Large intestine (tissue), 3 donors: ENCODE results near the gene EIF4B. TPM values are rescaled to one million over a fixed set of nuclear protein-coding genes. Genes with fewer than 3 reads are reported as not detected.
"Not testable (repeated sequence)": the region's sequence is repeated elsewhere in the genome, so short reads cannot be mapped to it uniquely, and the experiment has no call there.

ENCODE experiments used
- DNase-seq, 2 donors: peaks; one replicate each; pipeline versions ENCODE4 v3.0.0 to v3.0.0-alpha.2; 2013
- H3K27ac ChIP-seq: one replicate; pipeline ENCODE4 v1.5.1; 2013; ENCODE audit warnings: low read length
- H3K27me3 ChIP-seq: 2 replicates; pipeline ENCODE4 v1.6.1; 2013; ENCODE audit warnings: low read length; ENCODE audit not compliant: control insufficient read depth, insufficient read depth
- H3K36me3 ChIP-seq: 2 replicates; pipeline ENCODE4 v1.6.1; 2013; ENCODE audit warnings: low read length; ENCODE audit not compliant: control insufficient read depth, insufficient read depth
- H3K4me1 ChIP-seq: one replicate; pipeline ENCODE4 v1.6.1; 2013; ENCODE audit warnings: low read length; ENCODE audit not compliant: control insufficient read depth, insufficient read depth
- H3K4me3 ChIP-seq: one replicate; pipeline ENCODE4 v1.5.1; 2013; ENCODE audit warnings: low read length
- H3K9me3 ChIP-seq: one replicate; pipeline ENCODE4 v1.6.1; 2013; ENCODE audit warnings: mild to moderate bottlenecking, low read depth, low read length, moderate library complexity; ENCODE audit not compliant: control insufficient read depth
- WGBS: methylation state at CpG from one replicate; pipeline ENCODE4 v1.1.5; 2013; ENCODE audit warnings: low lambda C conversion rate; ENCODE audit not compliant: insufficient coverage; 5-methylcytosine and 5-hydroxymethylcytosine counted together
- polyA plus RNA-seq: library from polyadenylated mRNA; unstranded; fragments of 120-200 nt; gene quantifications from one replicate; pipeline ENCODE4 v1.2.1, GENCODE V29; 2013

The EIF4B gene
- polyA plus RNA-seq, 1 donor = 418 TPM

DNA sequence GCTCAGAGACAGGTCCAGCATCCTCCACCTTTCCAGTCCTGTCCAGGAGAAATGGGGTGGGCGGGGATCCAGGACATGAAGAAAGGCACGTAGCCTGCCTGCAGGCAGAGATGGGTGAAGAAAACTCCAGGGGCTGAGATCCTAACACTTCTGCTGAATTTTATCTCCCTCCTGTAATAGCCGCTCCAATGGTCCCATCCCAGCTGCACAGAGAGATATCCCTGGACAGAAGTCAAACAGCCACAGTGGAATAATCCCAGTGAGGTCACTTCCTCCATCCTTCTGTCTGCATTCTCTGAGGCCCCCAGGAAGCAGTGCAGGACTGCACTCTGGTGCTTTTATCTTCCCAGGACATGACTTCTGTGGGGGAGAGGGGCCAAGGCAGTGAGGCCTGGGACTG is 31.1 kb upstream of the EIF4B start:
- no peaks in the 10 kb centered on the region for H3K27me3 ChIP-seq

DNA sequence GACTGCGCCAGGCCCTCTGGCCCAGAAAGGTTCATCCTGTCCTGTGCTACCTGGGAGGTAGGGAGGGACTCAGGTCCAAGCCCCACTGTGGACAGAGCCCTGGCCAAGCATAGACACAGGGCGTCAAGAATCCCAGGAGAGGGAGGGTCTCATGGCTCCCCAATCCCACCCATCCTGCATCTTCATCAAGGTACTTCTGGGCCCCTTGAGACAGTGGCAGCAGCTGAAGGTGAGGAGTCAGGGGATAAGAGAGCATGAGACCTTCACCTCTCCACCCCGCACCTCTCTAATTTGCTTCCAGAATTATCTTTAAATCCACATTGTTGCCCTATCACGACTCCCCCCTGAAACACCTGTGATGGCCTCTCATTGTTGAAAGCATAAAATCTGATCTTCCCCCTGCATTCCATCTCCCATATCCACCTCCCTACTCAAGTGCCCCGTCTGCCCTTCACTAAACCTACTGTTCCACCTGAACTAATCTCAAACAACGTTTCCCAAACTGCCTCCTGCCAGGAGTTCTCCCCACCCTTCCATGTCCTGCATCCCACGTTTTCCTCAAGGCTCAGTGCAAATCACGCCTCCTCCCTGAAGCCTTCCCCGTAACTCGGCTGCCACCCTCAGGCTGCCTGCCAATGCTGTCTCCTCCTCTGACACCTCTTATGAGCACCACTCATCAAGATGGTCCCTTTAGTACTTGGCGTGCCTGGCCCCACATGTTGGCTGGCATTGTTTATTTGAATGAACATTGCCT is 30.3 kb upstream of the EIF4B start:
- H3K4me1 ChIP-seq = peaks cover 52% of the 10 kb centered on the region
- H3K4me3 ChIP-seq = no peak overlapping the region
- no peaks in the 10 kb centered on the region for H3K27me3 ChIP-seq
- H3K27ac ChIP-seq = peak overlapping the region; percentile 3
- no peaks in the 10 kb centered on the region for H3K36me3 ChIP-seq
- peak in 1 of 2 donors; percentile 56 for DNase-seq
- H3K9me3 ChIP-seq = no peaks in the 10 kb centered on the region
- WGBS = 20% methylated on average over 2 of the region's 11 CpGs

More for the DNA sequence above, 31.1 kb upstream of the EIF4B start:
- Histone ChIP-seq H3K4me3 (no peak overlapping the region), H3K4me1 (peaks cover 53% of the 10 kb centered on the region), H3K36me3 (no peaks in the 10 kb centered on the region), H3K27ac (peak overlapping the region; percentile 21), H3K9me3 (no peaks in the 10 kb centered on the region)
- peak in 1 of 2 donors; percentile 46 for DNase-seq
- no CpG with 5 or more reads among the region's 3 CpGs for WGBS

DNA sequence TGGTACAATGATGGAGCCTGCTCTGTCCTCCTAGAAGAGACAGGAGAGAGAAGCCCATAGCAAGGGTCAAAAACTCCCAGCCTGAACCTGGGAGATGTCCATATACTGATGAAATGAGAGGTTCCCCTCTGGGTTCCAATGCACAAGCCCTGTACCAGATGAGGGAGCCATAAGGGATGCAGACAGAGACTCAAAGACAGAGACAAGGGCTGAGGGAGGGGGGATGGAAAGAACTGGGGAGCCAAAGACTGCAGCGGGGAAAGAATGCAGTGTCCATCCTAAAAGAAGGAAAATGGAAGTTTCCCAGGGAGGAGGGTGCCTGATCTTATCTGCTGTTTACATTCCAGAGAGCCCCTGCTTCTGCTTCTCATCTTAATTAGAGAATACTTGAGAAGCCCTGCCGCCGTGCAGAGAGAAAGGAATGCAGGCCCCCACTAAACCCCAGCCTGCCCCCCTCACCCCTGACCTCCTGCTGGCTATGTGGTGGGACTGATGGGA is 29.6 kb upstream of the EIF4B start:
- no CpG with 5 or more reads among the region's 3 CpGs for WGBS
- Histone ChIP-seq H3K9me3 (no peaks in the 10 kb centered on the region), H3K4me1 (peaks cover 48% of the 10 kb centered on the region), H3K27me3 (no peaks in the 10 kb centered on the region), H3K27ac (peak overlapping the region; percentile 3), H3K4me3 (no peak overlapping the region), H3K36me3 (no peaks in the 10 kb centered on the region)
- no peak for DNase-seq

DNA sequence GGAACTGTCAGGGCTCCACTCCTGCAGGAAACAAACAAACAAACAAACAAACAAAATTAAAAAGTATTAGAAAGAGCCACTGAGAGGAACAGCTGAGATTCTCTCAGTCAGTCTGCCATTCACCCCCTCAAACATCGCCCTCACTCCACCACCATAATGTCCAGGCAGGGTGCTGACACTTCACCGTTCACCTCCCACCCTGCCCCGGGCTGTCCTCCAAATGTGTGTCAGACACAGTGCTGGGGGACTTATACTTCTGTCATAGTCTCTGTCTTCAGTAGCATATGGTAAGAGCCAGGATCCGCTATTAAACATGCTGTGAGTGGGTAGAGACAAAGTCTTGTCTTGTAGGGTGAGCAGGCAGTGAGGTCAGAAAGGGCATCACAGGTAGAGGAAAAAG is 29.1 kb upstream of the EIF4B start:
- H3K27ac ChIP-seq = no peak overlapping the region
- H3K4me1 ChIP-seq = peaks cover 43% of the 10 kb centered on the region
- H3K36me3 ChIP-seq = no peaks in the 10 kb centered on the region
- no peaks in the 10 kb centered on the region for H3K9me3 ChIP-seq
- no peaks in the 10 kb centered on the region for H3K27me3 ChIP-seq
- no CpG with 5 or more reads among the region's 4 CpGs for WGBS
- H3K4me3 ChIP-seq = no peak overlapping the region
- no peak for DNase-seq

DNA sequence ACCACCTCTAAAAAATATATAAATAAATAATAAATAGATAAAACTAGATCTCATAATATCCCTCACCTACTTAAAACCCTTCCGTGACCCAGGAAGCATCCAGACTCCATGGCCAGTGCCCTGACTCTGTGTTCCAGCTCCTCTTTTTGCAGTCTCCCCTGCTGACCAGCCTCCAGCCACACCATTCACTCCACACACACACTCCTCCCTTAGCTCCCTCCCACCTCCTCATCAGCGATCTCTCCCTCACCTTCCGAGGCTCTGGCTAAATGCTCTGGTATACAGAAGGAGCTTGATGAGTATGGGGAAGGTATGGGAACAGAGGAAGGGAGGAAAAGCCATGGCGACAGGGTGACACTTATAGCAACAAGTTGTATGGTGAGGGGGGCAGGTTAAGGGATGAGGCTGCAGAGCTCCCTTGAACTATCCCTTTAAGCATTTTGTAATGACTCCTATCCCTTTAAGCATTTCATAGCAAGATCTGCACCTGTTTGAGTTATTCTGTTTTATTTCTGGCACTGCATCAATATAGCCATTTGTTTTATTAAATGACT is 26.1 kb upstream of the EIF4B start:
- WGBS = no CpG with 5 or more reads among the region's 4 CpGs
- Histone ChIP-seq H3K9me3 (no peaks in the 10 kb centered on the region), H3K4me1 (peaks cover 29% of the 10 kb centered on the region), H3K4me3 (no peak overlapping the region), H3K36me3 (no peaks in the 10 kb centered on the region), H3K27ac (no peak overlapping the region), H3K27me3 (no peaks in the 10 kb centered on the region)
- DNase-seq = no peak

DNA sequence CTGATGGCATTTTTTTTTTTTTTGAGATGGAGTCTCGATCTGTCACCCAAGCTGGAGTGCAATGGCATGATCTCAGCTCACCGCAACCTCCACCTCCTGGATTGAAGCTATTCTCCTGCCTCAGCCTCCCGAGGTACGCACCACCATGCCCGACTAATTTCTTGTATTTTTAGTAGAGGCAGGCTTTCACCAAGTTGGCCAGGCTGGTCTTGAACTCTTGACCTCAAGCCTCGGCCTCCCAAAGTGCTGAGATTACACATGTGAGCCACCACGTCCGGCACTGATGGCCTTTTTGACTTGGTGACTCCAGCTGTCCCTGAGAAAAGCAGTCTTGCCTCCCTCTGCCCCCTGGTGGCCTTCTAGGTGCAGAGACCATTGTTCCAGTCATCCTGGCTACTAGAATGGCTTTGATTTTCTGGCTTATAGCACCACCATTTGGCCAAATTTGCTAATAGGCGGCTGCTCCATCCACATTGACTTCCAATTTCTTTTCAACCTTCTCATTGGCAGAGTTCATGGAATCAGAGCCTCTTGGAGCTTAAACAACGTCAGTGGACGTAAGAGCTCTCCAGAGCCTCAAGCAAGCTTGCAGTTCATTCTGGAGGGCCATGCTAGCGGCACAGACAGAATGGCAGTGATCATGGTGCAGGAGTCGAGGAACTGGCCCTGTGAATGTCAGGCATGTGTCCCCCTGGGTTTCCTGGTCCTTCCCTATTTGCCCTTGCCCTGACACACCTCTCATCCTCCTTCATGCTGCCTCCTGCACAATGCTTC is 25.4 kb upstream of the EIF4B start:
- WGBS = no CpG with 5 or more reads among the region's 13 CpGs
- DNase-seq = peak; percentile 85 to 92
- Histone ChIP-seq H3K27ac (peak overlapping the region; percentile 41), H3K4me3 (no peak overlapping the region), H3K9me3 (no peaks in the 10 kb centered on the region), H3K4me1 (peaks cover 22% of the 10 kb centered on the region), H3K36me3 (no peaks in the 10 kb centered on the region), H3K27me3 (no peaks in the 10 kb centered on the region)

DNA sequence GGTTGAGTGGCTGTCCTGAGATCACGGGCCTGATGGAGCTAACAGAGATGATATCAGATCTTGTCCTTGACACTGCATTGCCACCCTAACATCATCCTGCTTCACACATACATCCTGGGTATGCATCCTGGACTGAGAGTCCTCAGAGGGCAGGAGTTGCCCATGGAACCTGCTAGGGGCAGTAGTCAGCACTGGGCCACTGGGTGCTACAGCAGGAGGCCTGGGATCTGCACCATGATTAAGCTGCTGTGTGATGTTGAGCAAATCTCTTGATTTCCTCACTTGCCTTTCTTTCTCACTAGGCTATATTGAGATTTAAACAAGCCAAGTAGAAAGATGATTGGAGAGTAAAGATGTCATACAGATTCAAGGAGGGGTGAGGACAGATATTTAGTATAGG is 22.1 kb upstream of the EIF4B start:
- Histone ChIP-seq H3K4me3 (no peak overlapping the region), H3K36me3 (no peaks in the 10 kb centered on the region), H3K27me3 (no peaks in the 10 kb centered on the region), H3K4me1 (peaks cover 13% of the 10 kb centered on the region), H3K27ac (no peak overlapping the region), H3K9me3 (no peaks in the 10 kb centered on the region)
- WGBS = no CpG with 5 or more reads among the region's 1 CpG
- no peak for DNase-seq

DNA sequence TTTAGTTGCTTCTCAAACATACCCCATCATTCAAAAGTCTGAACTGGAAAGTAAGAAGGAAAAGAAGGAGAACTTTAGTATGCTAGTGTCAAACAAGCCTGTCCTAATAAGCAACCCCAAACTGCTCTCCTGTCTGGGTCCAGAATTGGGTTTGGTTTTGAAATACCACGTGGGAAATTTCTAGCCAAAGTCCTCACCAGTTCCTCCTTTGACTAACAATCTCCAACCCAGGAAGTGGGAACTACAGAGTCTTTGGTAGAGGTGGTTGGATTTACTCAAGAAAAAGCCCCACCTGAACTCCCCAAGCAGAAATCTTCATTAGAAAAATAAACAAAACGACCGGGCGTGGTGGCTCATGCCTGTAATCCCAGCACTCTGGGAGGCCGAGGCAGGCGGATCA is 17.4 kb upstream of the EIF4B start:
- no CpG with 5 or more reads among the region's 6 CpGs for WGBS
- H3K27ac ChIP-seq = no peak overlapping the region
- peaks cover 29% of the 10 kb centered on the region for H3K4me1 ChIP-seq
- DNase-seq = peak in 1 of 2 donors; percentile 62
- no peaks in the 10 kb centered on the region for H3K36me3 ChIP-seq
- H3K9me3 ChIP-seq = no peaks in the 10 kb centered on the region
- H3K27me3 ChIP-seq = no peaks in the 10 kb centered on the region
- no peak overlapping the region for H3K4me3 ChIP-seq

DNA sequence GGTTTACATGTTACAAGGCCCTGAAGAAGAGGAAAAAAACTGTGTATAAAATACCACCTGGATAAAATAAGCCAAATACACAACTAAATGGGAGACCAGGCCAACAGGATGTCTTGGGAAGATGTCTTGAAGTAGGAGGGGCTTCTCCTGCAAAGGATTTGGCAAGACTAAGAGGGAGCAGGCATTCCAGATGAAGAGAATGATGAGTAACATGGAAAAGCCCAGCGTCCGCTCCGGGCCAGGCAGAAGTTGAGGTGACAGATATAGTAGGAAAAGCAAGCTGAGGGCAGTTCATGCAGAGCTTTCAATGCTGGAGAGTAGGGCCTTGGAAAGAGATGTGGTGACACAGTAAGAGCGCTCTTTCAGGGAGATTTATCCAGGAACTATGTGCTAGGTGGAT is 16.1 kb upstream of the EIF4B start:
- peaks cover 29% of the 10 kb centered on the region for H3K4me1 ChIP-seq
- H3K27me3 ChIP-seq = no peaks in the 10 kb centered on the region
- no peak for DNase-seq
- H3K9me3 ChIP-seq = no peaks in the 10 kb centered on the region
- WGBS = 100% methylated on average over 1 of the region's 4 CpGs
- no peak overlapping the region for H3K27ac ChIP-seq
- H3K36me3 ChIP-seq = no peaks in the 10 kb centered on the region
- H3K4me3 ChIP-seq = no peak overlapping the region

DNA sequence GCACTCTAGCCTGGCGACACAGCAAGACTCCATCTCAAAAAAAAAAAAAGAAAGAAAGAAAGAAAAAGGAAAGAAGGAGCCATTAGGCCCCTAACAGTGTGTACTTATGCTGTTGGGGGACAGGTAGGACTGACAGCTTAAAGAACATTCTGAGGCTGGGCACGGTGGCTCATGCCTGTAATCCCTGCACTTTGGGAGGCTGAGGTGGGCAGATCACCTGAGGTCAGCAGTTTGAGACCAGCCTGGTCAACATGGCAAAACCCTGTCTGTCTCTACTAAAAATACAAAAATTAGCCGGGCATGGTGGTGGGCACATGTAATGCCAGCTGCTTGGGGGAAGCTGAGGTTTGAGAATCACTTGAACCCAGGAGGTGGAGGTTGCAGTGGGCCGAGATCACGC is 14.0 kb upstream of the EIF4B start:
- Histone ChIP-seq H3K4me1 (peaks cover 29% of the 10 kb centered on the region), H3K27ac (peak overlapping the region; percentile 67)
- not testable (repeated sequence) for H3K36me3 ChIP-seq, H3K4me3 ChIP-seq, H3K9me3 ChIP-seq, H3K27me3 ChIP-seq, DNase-seq
- 100% methylated on average over 1 of the region's 5 CpGs for WGBS
